Measurements from ENCODE around the gene SCGB2B2.
"Not testable (repeated sequence)": the region's sequence is repeated elsewhere in the genome, so short reads cannot be mapped to it uniquely, and the experiment has no call there.

Gene SCGB2B2

GRCh38 chr19:34668077-34668689, 8.8 kb downstream of the SCGB2B2 start:
- DNase-seq, result not testable (repeated sequence)

- DNase-seq, result no peak
Measured at GRCh38 chr19:34667349-34668076, 9.4 kb downstream of the SCGB2B2 start.

GRCh38 chr19:34666958-34667265, 10.0 kb downstream of the SCGB2B2 start:
- no peak for DNase-seq

GRCh38 chr19:34666200-34666957, 10.6 kb downstream of the SCGB2B2 start:
- no peak for DNase-seq

GRCh38 chr19:34665275-34665674, 11.7 kb downstream of the SCGB2B2 start:
- DNase-seq, result not testable (repeated sequence)

GRCh38 chr19:34664870-34665269, 12.1 kb downstream of the SCGB2B2 start:
- DNase-seq, result no peak

GRCh38 chr19:34664168-34664567, 12.8 kb downstream of the SCGB2B2 start:
- DNase-seq, result no peak

- DNase-seq, result peak; percentile 27
Measured at GRCh38 chr19:34662919-34663318, 14.0 kb downstream of the SCGB2B2 start.

GRCh38 chr19:34661357-34661756, 15.6 kb downstream of the SCGB2B2 start:
- DNase-seq, result no peak

GRCh38 chr19:34655651-34656050, 21.3 kb downstream of the SCGB2B2 start:
- DNase-seq, result no peak

- DNase-seq, result no peak
Measured at GRCh38 chr19:34654796-34655195, 22.2 kb downstream of the SCGB2B2 start.

- DNase-seq, result no peak
Measured at GRCh38 chr19:34651747-34652146, 25.2 kb downstream of the SCGB2B2 start.

GRCh38 chr19:34649886-34650543, 26.9 kb downstream of the SCGB2B2 start:
- DNase-seq, result no peak

- no peak for DNase-seq
Measured at GRCh38 chr19:34645551-34645950, 31.4 kb downstream of the SCGB2B2 start.

- no peak for DNase-seq
Measured at GRCh38 chr19:34644991-34645461, 31.9 kb downstream of the SCGB2B2 start.

- DNase-seq, result no peak
Measured at GRCh38 chr19:34642241-34642640, 34.7 kb downstream of the SCGB2B2 start.

- DNase-seq, result peak; percentile 59
Measured at GRCh38 chr19:34639491-34640085, 37.4 kb downstream of the SCGB2B2 start.

GRCh38 chr19:34633802-34634201, 43.2 kb downstream of the SCGB2B2 start:
- no peak for DNase-seq

Data from activated gamma-delta T cell treated with Interleukin-2 at 50 U/mL for 16 hours (primary cell).